GM19372 (cell line): ENCODE data around the gene FMNL1.

Experiments used
- ATAC-seq: cut with Tn5 transposase; IDR thresholded peaks from one replicate; pipeline ENCODE4 v1.9.1; 2021; ENCODE audit warnings: mild to moderate bottlenecking, low read depth, moderate library complexity; ENCODE audit not compliant: unreplicated experiment

The FMNL1 gene

GRCh38 chr17:45296833-45297124 is 75.1 kb downstream of the FMNL1 start:
- ATAC-seq = no peak
